Peyer's patch (tissue), 4 donors: ENCODE results near the gene FRMD4A.

ENCODE experiments used
- CTCF ChIP-seq, 6 experiments: fragments of 450-650 bp in 4 of 6; fragments of 200-600 bp in 2 of 6; sonication (generic) in 1 of 6; IDR thresholded peaks; one replicate each; pipeline ENCODE4 v1.5.1; 2017 to 2019; ENCODE audit warnings: antibody characterized with exemption in 6 of 6, mild to moderate bottlenecking in 3 of 6, moderate library complexity in 1 of 6
- POLR2A ChIP-seq, 2 donors: fragments of 450-650 bp; IDR thresholded peaks; one replicate each; pipeline ENCODE4 v1.5.1; 2017; ENCODE audit warnings: antibody characterized with exemption in 2 of 2, mild to moderate bottlenecking in 2 of 2, moderate library complexity in 2 of 2

- TF ChIP-seq CTCF (IDR thresholded peaks at IDR 0.05): no peak
- no peak for TF ChIP-seq POLR2A (IDR thresholded peaks at IDR 0.05)
These were observed 436.8 kb downstream of the FRMD4A start for GRCh38 chr10:13893926-13894325.
